NCI-H226 (cell line): ENCODE measurements around the gene ZNF669.
"Not testable (repeated sequence)": the region's sequence is repeated elsewhere in the genome, so short reads cannot be mapped to it uniquely, and the experiment has no call there.

Experiments used
- DNase-seq: peaks from one replicate; pipeline ENCODE4 v3.0.0-alpha.2; 2015

Gene ZNF669

GRCh38 chr1:247103859-247104591, at the start of gene ZNF669:
Gene ZNF669 (minus strand): TSS chr1:247104356. CDS start chr1:247104199, 157 bp downstream.
- peak; percentile 94 for DNase-seq

- no peak for DNase-seq
Observed at GRCh38 chr1:247147781-247148180, 43.6 kb upstream of the ZNF669 start.

DNA sequence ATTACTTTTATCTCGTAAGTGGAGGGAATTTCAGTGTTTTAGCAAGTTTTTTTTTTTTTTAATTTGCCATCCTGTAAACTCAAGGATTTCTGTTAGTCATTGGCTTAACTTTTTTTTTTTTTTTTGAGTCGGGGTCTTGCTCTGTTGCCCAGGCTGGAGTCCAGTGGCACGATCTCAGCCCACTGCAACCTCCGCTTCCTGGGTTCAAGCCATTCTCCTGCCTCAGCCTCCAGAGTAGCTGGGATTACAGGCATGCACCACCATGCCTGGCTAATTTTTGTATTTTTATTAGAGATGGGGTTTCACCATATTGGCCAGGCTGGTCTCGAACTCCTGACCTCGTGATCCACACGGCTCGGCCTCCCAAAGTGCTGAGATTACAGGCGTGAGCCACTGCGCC, 43.0 kb upstream of the ZNF669 start:
- DNase-seq = not testable (repeated sequence)

- DNase-seq = no peak
Observed at GRCh38 chr1:247146671-247147070, 42.5 kb upstream of the ZNF669 start.

DNA sequence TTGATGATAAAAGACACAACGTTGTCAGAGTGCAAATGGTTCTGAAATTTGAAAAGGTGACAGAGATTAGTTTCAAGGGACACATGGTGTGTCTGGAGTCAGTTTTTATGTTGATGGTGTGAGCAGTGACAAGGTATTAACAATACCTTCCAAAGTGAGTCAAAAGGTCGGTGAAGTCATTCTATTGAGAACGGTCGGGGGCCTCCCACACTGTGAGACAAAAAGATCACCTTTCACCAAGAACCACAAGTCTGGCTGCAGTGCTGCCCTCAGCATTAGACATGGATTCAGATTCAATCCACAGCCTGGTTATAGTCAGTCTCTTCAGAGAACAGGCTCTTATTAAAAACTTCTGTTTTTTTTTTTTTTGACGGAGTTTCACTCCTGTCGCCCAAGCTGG, 41.1 kb upstream of the ZNF669 start:
- no peak for DNase-seq

- DNase-seq = not testable (repeated sequence)
Observed at GRCh38 chr1:247139557-247139956, 35.4 kb upstream of the ZNF669 start.

DNA sequence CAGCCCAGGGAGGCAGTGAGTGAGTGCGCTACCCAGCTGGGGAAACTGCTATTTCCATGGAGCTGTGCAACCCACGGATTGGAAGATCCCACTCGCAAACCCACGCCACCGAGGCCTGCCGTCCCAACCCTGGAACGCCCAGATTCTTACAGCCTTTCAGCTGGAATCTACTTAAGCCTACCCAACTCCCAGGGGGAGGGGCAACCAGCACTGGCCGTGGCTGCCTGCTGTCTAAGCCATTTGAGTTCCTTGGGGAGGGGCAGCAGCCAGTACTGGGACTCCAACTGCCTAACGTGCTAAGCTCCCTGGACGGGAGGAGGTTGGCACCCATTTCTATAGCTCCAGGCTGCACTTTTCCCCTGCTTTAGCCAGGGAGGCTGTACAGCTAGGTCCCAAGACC, 27.1 kb upstream of the ZNF669 start:
- DNase-seq = no peak

GRCh38 chr1:247127519-247128282, 23.5 kb upstream of the ZNF669 start:
- DNase-seq = not testable (repeated sequence)

GRCh38 chr1:247126601-247127000, 22.4 kb upstream of the ZNF669 start:
- not testable (repeated sequence) for DNase-seq

- DNase-seq = not testable (repeated sequence)
Observed at GRCh38 chr1:247126166-247126565, 22.0 kb upstream of the ZNF669 start.

GRCh38 chr1:247121382-247121781, 17.2 kb upstream of the ZNF669 start:
- no peak for DNase-seq

GRCh38 chr1:247120408-247120668, 16.2 kb upstream of the ZNF669 start:
- DNase-seq = not testable (repeated sequence)

- DNase-seq = no peak
Observed at GRCh38 chr1:247119600-247120407, 15.6 kb upstream of the ZNF669 start.

DNA sequence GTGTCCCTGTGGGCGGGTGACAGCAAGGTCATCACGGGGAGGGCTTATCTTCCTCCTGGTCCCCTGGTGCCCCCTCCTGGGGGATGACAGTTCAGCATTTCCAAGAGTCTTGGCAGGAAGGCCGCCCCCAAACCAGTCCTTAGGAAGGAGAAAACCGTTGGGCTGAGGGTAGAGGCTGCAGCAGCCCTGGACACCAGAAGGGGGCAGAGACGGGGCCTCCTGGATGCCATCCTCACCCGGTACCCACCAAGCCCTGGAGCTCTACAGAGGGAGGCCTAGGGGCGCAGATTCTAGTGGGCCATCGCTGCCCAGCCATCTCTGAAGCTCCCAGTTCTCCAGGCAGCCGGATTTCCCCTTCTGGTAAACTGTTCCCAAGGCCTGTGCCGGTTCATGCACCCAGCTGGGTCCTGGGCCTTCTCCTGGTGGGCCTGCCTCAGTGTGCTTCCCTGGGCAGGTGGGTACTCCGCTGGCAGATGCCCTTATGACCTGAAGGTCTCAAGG, 14.8 kb upstream of the ZNF669 start:
- no peak for DNase-seq

- no peak for DNase-seq
Observed at GRCh38 chr1:247115545-247115944, 11.4 kb upstream of the ZNF669 start.

GRCh38 chr1:247115141-247115510, 11.0 kb upstream of the ZNF669 start:
- no peak for DNase-seq

- no peak for DNase-seq
Observed at GRCh38 chr1:247114351-247115140, 10.4 kb upstream of the ZNF669 start.

- no peak for DNase-seq
Observed at GRCh38 chr1:247113733-247114271, 9.6 kb upstream of the ZNF669 start.

GRCh38 chr1:247113094-247113497, 8.9 kb upstream of the ZNF669 start:
- DNase-seq = peak; percentile 70

DNA sequence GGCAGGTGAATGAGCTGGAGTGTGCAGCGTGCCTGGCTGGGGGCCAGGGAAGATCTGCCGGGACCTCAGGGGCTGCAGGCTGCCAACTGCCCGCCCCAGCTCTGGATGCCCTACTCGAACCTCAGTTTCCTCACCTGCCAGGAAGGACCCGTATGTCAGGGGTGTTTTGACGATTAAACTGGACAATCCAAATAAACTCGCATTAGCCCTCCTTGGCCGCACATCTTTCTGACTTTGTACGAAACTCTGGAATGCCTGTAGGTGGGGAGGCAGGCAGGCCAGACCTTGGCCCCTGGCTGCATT, 8.3 kb upstream of the ZNF669 start:
- no peak for DNase-seq

- peak; percentile 21 for DNase-seq
Observed at GRCh38 chr1:247111700-247112478, 7.7 kb upstream of the ZNF669 start.

DNA sequence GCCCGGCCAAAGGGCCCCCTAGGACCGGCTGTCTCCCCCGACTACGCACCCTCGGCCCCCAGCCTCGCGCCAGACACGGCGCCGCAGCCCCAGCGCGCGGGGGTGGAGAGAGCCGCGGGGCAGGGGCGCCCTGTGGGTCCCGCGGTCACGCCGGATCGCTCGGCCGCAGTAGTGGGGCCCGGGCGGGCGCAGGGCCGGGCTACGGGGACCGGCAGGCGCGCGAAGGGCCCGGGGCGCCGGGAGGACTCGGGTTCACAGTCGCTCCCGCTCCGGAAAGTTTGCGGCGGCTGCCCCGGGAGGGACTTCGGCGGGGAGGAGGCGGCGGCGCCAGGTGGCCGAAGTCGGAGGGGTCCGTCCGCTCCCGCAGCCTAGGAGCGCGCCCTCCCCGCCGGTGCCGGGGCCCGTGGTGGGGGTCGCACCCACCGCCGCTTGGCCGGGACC, 7.1 kb upstream of the ZNF669 start:
- no peak for DNase-seq
